HFF-Myc (cell line): ENCODE results near the gene GPX4.

Experiments used
- DNase-seq: peaks from one replicate; pipeline ENCODE4 v3.0.0-alpha.2; 2011; ENCODE audit warnings: low read depth; ENCODE audit errors: extremely low read depth
- H3K4me3 ChIP-seq: replicated peaks from 2 replicates; pipeline ENCODE4 v1.5.1; 2011; ENCODE audit warnings: low read depth, mild to moderate bottlenecking, control low read depth, low read length
- TF ChIP-seq, protein P1 (sequence below): IDR thresholded peaks from 2 replicates; pipeline ENCODE4 v1.5.1; 2012; ENCODE audit warnings: mild to moderate bottlenecking, low read depth, low read length, control low read depth; ENCODE audit errors: missing control alignments

GPX4 gene

DNA sequence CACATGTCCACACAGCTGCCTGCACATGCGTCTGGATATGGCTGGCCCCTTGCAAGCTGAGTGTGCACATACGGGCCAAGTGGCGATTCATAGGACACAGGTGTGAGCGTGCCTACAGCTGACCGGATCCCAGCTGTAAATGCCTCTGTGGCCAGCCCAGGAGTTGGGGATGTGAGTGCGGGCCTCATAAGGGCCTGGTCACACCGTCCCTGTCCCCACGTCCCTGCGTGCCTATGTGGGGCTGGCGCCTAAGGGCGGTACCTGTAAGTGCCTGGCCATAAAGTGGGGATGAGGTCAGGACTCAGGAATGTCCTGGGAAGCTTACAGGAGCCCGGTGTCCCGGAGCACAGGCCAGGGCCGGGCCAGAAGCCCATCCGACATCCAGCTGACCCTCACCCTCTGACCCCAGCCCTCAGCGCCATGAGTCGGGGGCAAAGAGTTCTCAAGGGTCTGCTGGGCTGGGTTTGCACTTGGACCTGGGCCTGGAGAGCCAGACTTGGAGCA lies 38.1 kb upstream of the GPX4 start:
- H3K4me3 ChIP-seq = no peak overlapping the region
- no peak for DNase-seq
- TF ChIP-seq, protein P1, sequence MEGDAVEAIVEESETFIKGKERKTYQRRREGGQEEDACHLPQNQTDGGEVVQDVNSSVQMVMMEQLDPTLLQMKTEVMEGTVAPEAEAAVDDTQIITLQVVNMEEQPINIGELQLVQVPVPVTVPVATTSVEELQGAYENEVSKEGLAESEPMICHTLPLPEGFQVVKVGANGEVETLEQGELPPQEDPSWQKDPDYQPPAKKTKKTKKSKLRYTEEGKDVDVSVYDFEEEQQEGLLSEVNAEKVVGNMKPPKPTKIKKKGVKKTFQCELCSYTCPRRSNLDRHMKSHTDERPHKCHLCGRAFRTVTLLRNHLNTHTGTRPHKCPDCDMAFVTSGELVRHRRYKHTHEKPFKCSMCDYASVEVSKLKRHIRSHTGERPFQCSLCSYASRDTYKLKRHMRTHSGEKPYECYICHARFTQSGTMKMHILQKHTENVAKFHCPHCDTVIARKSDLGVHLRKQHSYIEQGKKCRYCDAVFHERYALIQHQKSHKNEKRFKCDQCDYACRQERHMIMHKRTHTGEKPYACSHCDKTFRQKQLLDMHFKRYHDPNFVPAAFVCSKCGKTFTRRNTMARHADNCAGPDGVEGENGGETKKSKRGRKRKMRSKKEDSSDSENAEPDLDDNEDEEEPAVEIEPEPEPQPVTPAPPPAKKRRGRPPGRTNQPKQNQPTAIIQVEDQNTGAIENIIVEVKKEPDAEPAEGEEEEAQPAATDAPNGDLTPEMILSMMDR = no peak

DNA sequence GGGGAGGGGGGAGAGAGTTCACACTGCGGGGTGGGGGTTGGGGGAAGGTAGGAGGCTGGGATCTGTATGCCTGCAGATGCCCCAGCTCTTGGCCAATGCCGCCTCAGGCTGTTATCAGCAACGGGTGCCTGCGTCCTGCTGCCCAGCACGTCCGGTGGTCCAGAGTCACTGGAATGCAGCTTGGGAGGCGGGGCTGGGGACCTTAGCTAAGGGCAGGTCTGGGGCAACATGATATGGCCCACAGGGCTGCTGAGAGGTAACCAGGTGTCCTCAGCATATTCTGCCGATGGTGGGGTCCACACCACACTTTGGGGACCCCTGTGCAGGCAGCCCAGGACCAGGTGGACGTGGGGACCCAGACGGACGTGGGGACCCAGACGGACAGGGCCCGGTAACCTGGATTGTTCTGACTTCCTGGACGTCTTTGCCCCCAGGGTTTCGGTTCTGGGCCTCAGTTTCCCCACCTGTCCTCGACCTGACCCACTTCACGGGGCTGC lies 37.5 kb upstream of the GPX4 start:
- TF ChIP-seq, protein P1 = no peak
- no peak for DNase-seq
- no peak overlapping the region for H3K4me3 ChIP-seq

DNA sequence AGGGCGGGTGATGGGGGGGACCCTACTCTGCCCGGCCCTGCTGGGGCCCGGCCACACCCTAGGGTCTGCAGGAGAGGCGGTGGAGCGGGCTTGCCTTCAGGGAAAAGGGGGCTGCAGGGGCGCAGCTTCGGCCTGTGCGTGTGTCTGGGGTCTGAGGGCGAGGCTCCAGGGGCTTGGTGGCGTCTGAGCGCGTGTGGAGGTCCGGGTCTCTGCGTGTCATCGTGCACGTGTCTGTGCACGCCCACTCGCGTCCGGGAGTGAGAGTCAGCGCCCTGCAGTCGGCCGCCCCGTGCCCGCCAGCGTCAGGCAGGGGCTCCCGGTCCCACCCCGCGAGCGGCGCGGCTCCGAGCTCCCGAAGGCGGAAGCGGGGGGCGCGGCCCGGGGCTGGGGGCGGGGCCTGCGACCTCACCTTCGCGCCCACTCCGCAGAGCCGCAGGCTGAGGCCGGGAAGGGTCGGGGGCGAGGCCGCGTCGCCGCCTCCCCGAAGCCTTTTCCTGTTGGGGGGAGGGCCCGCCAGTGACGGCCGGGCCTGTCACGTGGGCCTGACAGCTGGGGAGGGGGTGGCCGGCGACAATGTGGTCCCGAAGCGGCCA lies 37.0 kb upstream of the GPX4 start, which contains the start of gene ARHGAP45:
Gene ARHGAP45, plus strand, starts transcription at position 420 of the 593 bp plus-strand sequence. CDS start 239 bp downstream, outside the sequence.
- DNase-seq = no peak
- TF ChIP-seq, protein P1 = no peak
- H3K4me3 ChIP-seq = peak within 1 kb of the TSS; percentile 31

DNA sequence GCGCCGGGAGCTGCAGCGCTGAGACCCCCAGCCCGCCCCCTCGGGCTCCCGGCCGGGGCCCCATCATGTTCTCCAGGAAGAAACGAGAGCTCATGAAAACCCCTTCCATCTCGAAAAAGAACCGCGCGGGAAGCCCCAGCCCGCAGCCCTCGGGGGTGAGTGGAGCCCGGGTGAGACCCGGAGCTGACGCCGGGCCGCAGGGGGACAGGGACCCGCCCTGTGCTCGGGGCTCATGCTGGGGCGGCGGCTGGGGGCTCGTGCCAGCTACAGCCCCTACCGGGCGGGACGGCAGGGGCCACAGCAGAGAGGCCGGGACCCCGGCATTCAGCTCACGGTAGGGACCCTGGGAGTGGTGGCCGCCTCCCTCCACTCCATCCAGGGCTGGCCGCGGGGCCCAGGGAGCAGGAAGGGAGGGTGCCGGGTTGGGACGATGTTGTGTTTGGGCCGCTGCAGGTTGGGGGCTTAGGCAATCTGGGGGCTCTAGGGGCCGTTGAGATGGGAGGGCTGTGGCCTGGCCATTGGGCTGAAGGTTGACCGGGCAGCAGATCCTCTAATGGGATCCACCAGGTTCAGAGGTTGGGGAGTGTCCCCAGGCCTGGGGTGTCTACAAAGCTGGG lies 36.3 kb upstream of the GPX4 start:
- TF ChIP-seq, protein P1 = no peak
- peak overlapping the region; percentile 31 for H3K4me3 ChIP-seq
- no peak for DNase-seq

DNA sequence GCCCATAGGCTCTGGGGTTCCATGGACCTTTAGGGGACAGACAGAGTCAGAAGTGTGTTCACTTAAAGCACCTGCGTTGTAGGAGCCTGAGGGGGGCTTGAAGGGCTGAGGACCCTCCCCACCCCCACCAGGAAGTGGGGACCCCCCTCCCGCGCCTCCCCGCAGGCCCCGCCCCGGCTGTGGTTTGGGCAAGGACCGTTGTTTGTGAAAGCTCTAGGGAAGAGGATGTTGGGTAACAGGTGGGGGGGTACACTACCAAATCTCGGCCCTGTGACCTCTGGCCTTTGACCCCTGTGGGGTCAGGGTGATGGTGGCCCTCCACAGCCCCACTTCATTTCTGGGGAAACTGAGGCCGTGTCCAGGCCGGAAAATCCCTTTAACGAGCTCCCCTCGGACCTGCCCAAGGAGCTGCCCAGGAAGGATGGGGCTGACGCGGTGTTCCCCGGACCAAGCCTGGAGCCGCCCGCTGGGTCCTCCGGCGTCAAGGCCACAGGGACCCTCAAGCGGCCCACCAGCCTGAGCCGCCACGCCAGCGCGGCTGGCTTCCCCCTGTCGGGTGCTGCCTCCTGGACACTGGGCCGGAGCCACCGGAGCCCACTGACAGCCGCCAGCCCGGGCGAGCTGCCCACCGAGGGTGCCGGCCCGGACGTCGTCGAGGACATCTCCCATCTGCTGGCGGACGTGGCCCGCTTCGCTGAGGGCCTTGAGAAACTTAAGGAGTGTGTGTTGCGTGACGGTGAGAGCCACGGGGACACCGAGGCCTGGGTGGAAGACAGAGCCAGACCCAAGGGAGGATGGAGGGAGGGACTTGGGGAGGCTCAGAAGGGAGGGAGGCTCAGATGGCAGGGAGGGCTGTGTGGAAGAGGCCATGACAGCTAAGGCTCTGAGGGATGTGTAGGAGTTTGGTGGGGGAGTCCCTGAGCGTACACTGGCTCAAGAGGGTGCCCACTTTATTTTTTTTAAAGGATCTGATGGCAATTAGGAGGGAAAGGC lies 35.5 kb upstream of the GPX4 start:
- TF ChIP-seq, protein P1 = no peak

DNA sequence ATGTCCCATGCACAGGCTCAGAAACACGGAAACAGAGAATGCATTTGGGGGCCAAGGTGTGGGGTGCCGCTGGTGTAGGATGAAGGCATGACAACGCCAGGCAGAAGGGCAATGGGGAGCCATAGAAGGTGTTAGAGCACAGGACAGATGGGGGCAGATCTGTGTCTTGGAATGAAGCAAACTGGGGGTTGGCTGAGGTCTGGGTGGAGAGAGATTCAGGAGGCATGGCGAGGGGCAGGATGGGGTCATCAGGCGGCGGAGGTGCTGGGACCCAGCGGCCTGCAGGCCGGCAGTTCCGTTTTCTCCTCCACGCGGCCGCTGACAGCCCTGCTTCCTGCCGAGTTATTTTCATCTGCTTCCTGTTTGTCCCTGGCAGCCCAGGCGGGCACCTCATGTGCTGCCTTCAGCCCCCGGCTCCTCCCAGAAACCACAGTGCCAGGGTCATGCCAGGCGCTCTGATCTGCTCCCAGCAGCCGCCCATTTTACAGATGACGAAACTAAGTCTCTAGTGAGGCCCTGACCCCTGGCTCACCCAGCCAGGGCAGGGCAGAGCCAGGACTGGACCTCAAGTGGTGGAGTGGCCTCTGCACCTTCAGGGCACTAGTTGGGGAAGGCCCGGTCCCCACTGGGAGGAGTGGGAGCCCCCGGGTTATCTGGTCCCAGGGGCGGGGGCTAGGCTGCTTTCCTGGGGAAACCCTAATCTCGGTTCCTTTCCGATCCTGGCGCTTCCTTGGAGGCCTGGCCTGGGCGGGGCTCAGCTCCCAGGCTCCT lies 34.6 kb upstream of the GPX4 start:
- TF ChIP-seq, protein P1 = no peak
- H3K4me3 ChIP-seq = no peak overlapping the region
- DNase-seq = no peak

More for the DNA sequence above, 35.5 kb upstream of the GPX4 start:
- H3K4me3 ChIP-seq = no peak overlapping the region
- no peak for DNase-seq
